ENCODE data around the gene BBLN. TPM values are rescaled to one million over a fixed set of nuclear protein-coding genes. Genes with fewer than 3 reads are reported as not detected.

The BBLN gene
- polyA plus RNA-seq, 1 donor = 39.7 TPM

GRCh38 chr9:128205296-128205944 lies 45.4 kb downstream of the BBLN start:
- H3K4me3 ChIP-seq (ENCODE audit: low read length) = no peak overlapping the region
- no peak overlapping the region for H3K27ac ChIP-seq (ENCODE audit: low read length)

GRCh38 chr9:128206484-128206883 lies 46.4 kb downstream of the BBLN start:
- H3K9me3 ChIP-seq (ENCODE audit: control insufficient read depth, low read depth, low read length) = no peaks in the 10 kb centered on the region
- peak overlapping the region; percentile 44 for H3K27ac ChIP-seq (ENCODE audit: low read length)
- WGBS (ENCODE audit: insufficient coverage, low lambda C conversion rate) = no CpG with 5 or more reads among the region's 3 CpGs
- H3K27me3 ChIP-seq (ENCODE audit: control insufficient read depth, insufficient read depth, low read length) = peaks cover 4% of the 10 kb centered on the region
- peaks cover 4% of the 10 kb centered on the region for H3K36me3 ChIP-seq (ENCODE audit: control insufficient read depth, insufficient read depth, low read length)
- DNase-seq = no peak
- peaks cover 59% of the 10 kb centered on the region for H3K4me1 ChIP-seq (ENCODE audit: control insufficient read depth, insufficient read depth, low read length)
- no peak overlapping the region for H3K4me3 ChIP-seq (ENCODE audit: low read length)

More at GRCh38 chr9:128205296-128205944, 45.4 kb downstream of the BBLN start:
- DNase-seq = no peak
- peaks cover 48% of the 10 kb centered on the region for H3K4me1 ChIP-seq (ENCODE audit: control insufficient read depth, insufficient read depth, low read length)
- peaks cover 4% of the 10 kb centered on the region for H3K27me3 ChIP-seq (ENCODE audit: control insufficient read depth, insufficient read depth, low read length)
- no CpG with 5 or more reads among the region's 16 CpGs for WGBS (ENCODE audit: insufficient coverage, low lambda C conversion rate)
- peaks cover 4% of the 10 kb centered on the region for H3K36me3 ChIP-seq (ENCODE audit: control insufficient read depth, insufficient read depth, low read length)
- H3K9me3 ChIP-seq (ENCODE audit: control insufficient read depth, low read depth, low read length) = no peaks in the 10 kb centered on the region

GRCh38 chr9:128206916-128207910 lies 47.1 kb downstream of the BBLN start:
- Histone ChIP-seq H3K4me3 (ENCODE audit: low read length) (no peak overlapping the region), H3K27me3 (ENCODE audit: control insufficient read depth, insufficient read depth, low read length) (peaks cover 4% of the 10 kb centered on the region), H3K9me3 (ENCODE audit: control insufficient read depth, low read depth, low read length) (no peaks in the 10 kb centered on the region), H3K36me3 (ENCODE audit: control insufficient read depth, insufficient read depth, low read length) (peaks cover 4% of the 10 kb centered on the region), H3K27ac (ENCODE audit: low read length) (peak overlapping the region; percentile 44), H3K4me1 (ENCODE audit: control insufficient read depth, insufficient read depth, low read length) (peaks cover 66% of the 10 kb centered on the region)
- peak in 1 of 2 donors; percentile 64 for DNase-seq
- 62% methylated on average over 2 of the region's 15 CpGs for WGBS (ENCODE audit: insufficient coverage, low lambda C conversion rate)

- Histone ChIP-seq H3K4me3 (ENCODE audit: low read length) (no peak overlapping the region), H3K4me1 (ENCODE audit: control insufficient read depth, insufficient read depth, low read length) (peaks cover 69% of the 10 kb centered on the region)
- WGBS (ENCODE audit: insufficient coverage, low lambda C conversion rate) = no CpG with 5 or more reads among the region's 7 CpGs
These were observed 48.3 kb downstream of the BBLN start for GRCh38 chr9:128208386-128208785.

GRCh38 chr9:128208946-128209669 lies 49.0 kb downstream of the BBLN start:
- no peaks in the 10 kb centered on the region for H3K27me3 ChIP-seq (ENCODE audit: control insufficient read depth, insufficient read depth, low read length)
- no peak for DNase-seq
- no CpG with 5 or more reads among the region's 15 CpGs for WGBS (ENCODE audit: insufficient coverage, low lambda C conversion rate)

More at GRCh38 chr9:128208386-128208785, 48.3 kb downstream of the BBLN start:
- H3K9me3 ChIP-seq (ENCODE audit: control insufficient read depth, low read depth, low read length) = no peaks in the 10 kb centered on the region
- no peak overlapping the region for H3K27ac ChIP-seq (ENCODE audit: low read length)
- H3K27me3 ChIP-seq (ENCODE audit: control insufficient read depth, insufficient read depth, low read length) = peaks cover 4% of the 10 kb centered on the region
- H3K36me3 ChIP-seq (ENCODE audit: control insufficient read depth, insufficient read depth, low read length) = peaks cover 4% of the 10 kb centered on the region
- DNase-seq = no peak

GRCh38 chr9:128211186-128211980 lies 51.3 kb downstream of the BBLN start:
- peak; percentile 76 to 93 for DNase-seq
- Histone ChIP-seq H3K27me3 (ENCODE audit: control insufficient read depth, insufficient read depth, low read length) (no peaks in the 10 kb centered on the region), H3K27ac (ENCODE audit: low read length) (peak overlapping the region; percentile 70), H3K4me1 (ENCODE audit: control insufficient read depth, insufficient read depth, low read length) (peaks cover 54% of the 10 kb centered on the region), H3K4me3 (ENCODE audit: low read length) (no peak overlapping the region), H3K9me3 (ENCODE audit: control insufficient read depth, low read depth, low read length) (no peaks in the 10 kb centered on the region), H3K36me3 (ENCODE audit: control insufficient read depth, insufficient read depth, low read length) (peaks cover 4% of the 10 kb centered on the region)
- no CpG with 5 or more reads among the region's 12 CpGs for WGBS (ENCODE audit: insufficient coverage, low lambda C conversion rate)

More at GRCh38 chr9:128208946-128209669, 49.0 kb downstream of the BBLN start:
- H3K36me3 ChIP-seq (ENCODE audit: control insufficient read depth, insufficient read depth, low read length) = peaks cover 4% of the 10 kb centered on the region
- no peak overlapping the region for H3K4me3 ChIP-seq (ENCODE audit: low read length)
- no peak overlapping the region for H3K27ac ChIP-seq (ENCODE audit: low read length)
- H3K4me1 ChIP-seq (ENCODE audit: control insufficient read depth, insufficient read depth, low read length) = peaks cover 69% of the 10 kb centered on the region
- no peaks in the 10 kb centered on the region for H3K9me3 ChIP-seq (ENCODE audit: control insufficient read depth, low read depth, low read length)

- H3K36me3 ChIP-seq (ENCODE audit: control insufficient read depth, insufficient read depth, low read length) = peaks cover 4% of the 10 kb centered on the region
- H3K4me3 ChIP-seq (ENCODE audit: low read length) = no peak overlapping the region
- no CpG with 5 or more reads among the region's 2 CpGs for whole genome bisulfite sequencing (ENCODE audit: insufficient coverage, low lambda C conversion rate)
- peak overlapping the region; percentile 70 for H3K27ac ChIP-seq (ENCODE audit: low read length)
- H3K4me1 ChIP-seq (ENCODE audit: control insufficient read depth, insufficient read depth, low read length) = peaks cover 54% of the 10 kb centered on the region
- DNase-seq = no peak
- H3K9me3 ChIP-seq (ENCODE audit: control insufficient read depth, low read depth, low read length) = no peaks in the 10 kb centered on the region
- no peaks in the 10 kb centered on the region for H3K27me3 ChIP-seq (ENCODE audit: control insufficient read depth, insufficient read depth, low read length)
These were observed 51.9 kb downstream of the BBLN start for GRCh38 chr9:128211981-128212281.

Other genes with a start within 250 kb of the BBLN start
- 10.4 TPM for gene ST6GALNAC4, start 243.2 kb upstream of the BBLN start, polyA plus RNA-seq
- 0.79 TPM for gene PIP5KL1, start 229.5 kb upstream of the BBLN start, polyA plus RNA-seq
- gene DPM2, start 222.4 kb upstream of the BBLN start, polyA plus RNA-seq = 33.2 TPM
- gene EEIG1, start 179.3 kb upstream of the BBLN start, polyA plus RNA-seq = 55.2 TPM
- gene NAIF1, start 92.9 kb upstream of the BBLN start, polyA plus RNA-seq = 7.9 TPM
- gene SLC25A25, start 92.0 kb upstream of the BBLN start, polyA plus RNA-seq = 19.4 TPM
- gene PTGES2, start 32.5 kb upstream of the BBLN start, polyA plus RNA-seq = 59.1 TPM
- gene LCN2, start 10.8 kb upstream of the BBLN start, polyA plus RNA-seq = 0.93 TPM
- gene CIZ1, start 31.3 kb downstream of the BBLN start, polyA plus RNA-seq = 95.1 TPM
- gene DNM1, start 43.1 kb downstream of the BBLN start, polyA plus RNA-seq = 49.0 TPM
- 88.0 TPM for gene GOLGA2, start 115.7 kb downstream of the BBLN start, polyA plus RNA-seq
- gene SWI5, start 116.0 kb downstream of the BBLN start, polyA plus RNA-seq = 21.6 TPM
- gene TRUB2, start 162.2 kb downstream of the BBLN start, polyA plus RNA-seq = 30.2 TPM
- gene COQ4, start 162.6 kb downstream of the BBLN start, polyA plus RNA-seq = 88.1 TPM
- gene SLC27A4, start 180.3 kb downstream of the BBLN start, polyA plus RNA-seq = 33.7 TPM
- 62.7 TPM for gene URM1, start 211.1 kb downstream of the BBLN start, polyA plus RNA-seq